Airway epithelial cell (primary cell): ENCODE measurements around the gene IQCC. TPM values are rescaled to one million over a fixed set of nuclear protein-coding genes. Genes with fewer than 3 reads are reported as not detected.

ENCODE experiments used
- total RNA-seq: library from RNA; depleted of rRNA; stranded (reverse); fragments of >200 nt; gene quantifications from 2 replicates; pipeline ENCODE4 v1.2.3, GENCODE V29; 2015

Gene IQCC
- 1.9 and 3.5 TPM in 2 replicates for total RNA-seq

GRCh38 chr1:32205401-32206370 lies at the start of gene IQCC:
Gene IQCC (plus strand): TSS chr1:32205671. CDS start chr1:32205682, 11 bp downstream.

GRCh38 chr1:32179443-32180185 lies 25.9 kb upstream of the IQCC start, which contains the start of gene TXLNA:
Gene TXLNA (plus strand): TSS chr1:32179675. CDS start chr1:32180346, 671 bp downstream.

GRCh38 chr1:32200226-32201010 lies 5.1 kb upstream of the IQCC start, which contains the start of gene CCDC28B:
Gene CCDC28B (plus strand): TSS chr1:32200595. CDS start chr1:32201936, 1,341 bp downstream.

GRCh38 chr1:32208891-32209328 lies 3.4 kb downstream of the IQCC start, which contains the start of gene DCDC2B:
Gene DCDC2B (plus strand): TSS chr1:32209089. CDS start chr1:32209094, 5 bp downstream.

GRCh38 chr1:32221980-32222755 lies 16.7 kb downstream of the IQCC start, which contains the start of the genes EIF3I and TMEM234:
Gene EIF3I (plus strand): TSS chr1:32222407. CDS start chr1:32222442, 35 bp downstream.
Gene TMEM234 (minus strand): TSS chr1:32222353. CDS start chr1:32222322, 31 bp downstream.

GRCh38 chr1:32246888-32247273 lies 41.4 kb downstream of the IQCC start, which contains the start of gene FAM167B:
Gene FAM167B (plus strand): TSS chr1:32247222. CDS start chr1:32247422, 200 bp downstream.

GRCh38 chr1:32250893-32251716 lies 45.6 kb downstream of the IQCC start, which contains the start of gene LCK:
Gene LCK (plus strand): TSS chr1:32251265. CDS start chr1:32274330, 23,065 bp downstream.

Other genes starting within 250 kb of the IQCC start
- 71.3 and 98.8 TPM in 2 replicates for gene KHDRBS1, start 191.8 kb upstream of the IQCC start, total RNA-seq
- gene TMEM39B, start 132.7 kb upstream of the IQCC start, total RNA-seq = 3.0 and 4.8 TPM in 2 replicates
- 37.4 and 50.5 TPM in 2 replicates for gene KPNA6, start 97.6 kb upstream of the IQCC start, total RNA-seq
- gene TXLNA, start 26.0 kb upstream of the IQCC start, total RNA-seq = 29.5 and 39.8 TPM in 2 replicates
- 19.6 and 19.9 TPM in 2 replicates for gene CCDC28B, start 5.1 kb upstream of the IQCC start, total RNA-seq
- gene DCDC2B, start 3.4 kb downstream of the IQCC start, total RNA-seq = not detected in 2 replicates
- 14.5 and 15.7 TPM in 2 replicates for gene TMEM234, start 16.7 kb downstream of the IQCC start, total RNA-seq
- 355 and 383 TPM in 2 replicates for gene EIF3I, start 16.7 kb downstream of the IQCC start, total RNA-seq
- not detected in 2 replicates for gene FAM167B, start 41.6 kb downstream of the IQCC start, total RNA-seq
- 0.37 and 2.5 TPM in 2 replicates for gene LCK, start 45.6 kb downstream of the IQCC start, total RNA-seq
- gene HDAC1, start 86.4 kb downstream of the IQCC start, total RNA-seq = 94.7 and 102 TPM in 2 replicates
- gene MARCKSL1, start 130.6 kb downstream of the IQCC start, total RNA-seq = 59.5 and 75.3 TPM in 2 replicates
- gene FAM229A, start 156.8 kb downstream of the IQCC start, total RNA-seq = 0.78 and 1.3 TPM in 2 replicates
- gene TSSK3, start 156.9 kb downstream of the IQCC start, total RNA-seq = 0.21 TPM in 1 of 2 replicates, not detected in the other
- 41.3 and 45.7 TPM in 2 replicates for gene BSDC1, start 188.8 kb downstream of the IQCC start, total RNA-seq